GM12892 (cell line): Measurements from ENCODE around the gene TIMM17B.
"Not testable (repeated sequence)": the region's sequence is repeated elsewhere in the genome, so short reads cannot be mapped to it uniquely, and the experiment has no call there.

Experiments
- DNase-seq: peaks from one replicate; pipeline ENCODE4 v3.0.0; 2011; ENCODE audit not compliant: insufficient read length
- FAIRE-seq: peaks from 2 replicates; lab custom pipeline; 2011; peaks lifted over from hg19 to GRCh38; lab: Jason Lieb, UNC
- POLR2A ChIP-seq: IDR thresholded peaks from 2 replicates; pipeline ENCODE4 v1.6.1; 2011; ENCODE audit warnings: low read depth, low read length, control low read depth
- POLR2AphosphoS5 ChIP-seq: IDR thresholded peaks from 2 replicates; pipeline ENCODE4 v1.6.1; 2011; ENCODE audit warnings: low read depth, low read length, control low read depth
- TAF1 ChIP-seq: IDR thresholded peaks from 2 replicates; pipeline ENCODE4 v1.6.1; 2011; ENCODE audit warnings: low read depth, mild to moderate bottlenecking, control low read depth, low read length, borderline replicate concordance

The TIMM17B gene

GRCh38 chrX:48883729-48884128 lies 13.8 kb downstream of the TIMM17B start:
- DNase-seq = no peak
- FAIRE-seq = no peak
- TF ChIP-seq POLR2AphosphoS5 = no peak
- no peak for TF ChIP-seq TAF1
- no peak for TF ChIP-seq POLR2A

- FAIRE-seq, DNase-seq: not testable (repeated sequence)
These were observed 20.6 kb downstream of the TIMM17B start for GRCh38 chrX:48876944-48877343.

GRCh38 chrX:48872017-48872416 lies 25.6 kb downstream of the TIMM17B start:
- not testable (repeated sequence) for FAIRE-seq, DNase-seq

- no peak for FAIRE-seq
- no peak for TF ChIP-seq POLR2A
- no peak for TF ChIP-seq TAF1
- DNase-seq = no peak
These were observed 33.4 kb downstream of the TIMM17B start for GRCh38 chrX:48864210-48864609.

GRCh38 chrX:48854898-48855297 lies 42.7 kb downstream of the TIMM17B start:
- no peak for FAIRE-seq
- no peak for TF ChIP-seq TAF1
- TF ChIP-seq POLR2A = no peak
- TF ChIP-seq POLR2AphosphoS5 = no peak
- no peak for DNase-seq

GRCh38 chrX:48854121-48854804 lies 43.3 kb downstream of the TIMM17B start:
- FAIRE-seq, DNase-seq: not testable (repeated sequence)

GRCh38 chrX:48853494-48853893 lies 44.1 kb downstream of the TIMM17B start:
- not testable (repeated sequence) for FAIRE-seq, DNase-seq

- no peak for FAIRE-seq
- DNase-seq = no peak
- TF ChIP-seq TAF1 = no peak
- no peak for TF ChIP-seq POLR2A
- TF ChIP-seq POLR2AphosphoS5 = no peak
These were observed 44.7 kb downstream of the TIMM17B start for GRCh38 chrX:48852857-48853256.

- FAIRE-seq (no peak), DNase-seq (no peak)
- no peak for TF ChIP-seq POLR2AphosphoS5
- TF ChIP-seq TAF1 = no peak
- TF ChIP-seq POLR2A = no peak
These were observed 48.7 kb downstream of the TIMM17B start for GRCh38 chrX:48848847-48849246.
